GM23248 (cell line): ENCODE measurements around the gene RBM10.

Experiments
- EZH2 ChIP-seq: fragments of 200-600 bp; sonication (generic); IDR thresholded peaks from 2 replicates; pipeline ENCODE4 v1.6.1; 2018; ENCODE audit warnings: antibody characterized with exemption, mild to moderate bottlenecking; ENCODE audit not compliant: insufficient read depth, poor library complexity, severe bottlenecking
- EZH2phosphoT487 ChIP-seq: fragments of 200-600 bp; sonication (generic); IDR thresholded peaks from 2 replicates; pipeline ENCODE4 v1.6.1; 2018; ENCODE audit warnings: antibody characterized with exemption, moderate library complexity, mild to moderate bottlenecking, low read depth; ENCODE audit not compliant: insufficient read depth

GRCh38 chrX:47235691-47236103 is 90.7 kb downstream of the RBM10 start:
- TF ChIP-seq EZH2 (no peak), EZH2phosphoT487 (no peak)
